Right atrium auricular region (tissue), 2 donors: ENCODE results near the gene VIPR2. TPM values are rescaled to one million over a fixed set of nuclear protein-coding genes. Genes with fewer than 3 reads are reported as not detected.

Experiments used
- DNase-seq: peaks from one replicate; pipeline ENCODE4 v3.0.0-alpha.2; 2019; ENCODE audit warnings: low spot score
- H3K27ac ChIP-seq, 2 donors: fragments of 200-600 bp; sonication (generic); 1 replicate in 1 of 2; 2 replicates in 1 of 2; pipeline ENCODE4 v1.5.1; 2016 to 2019
- H3K27me3 ChIP-seq, 2 donors: fragments of 200-600 bp; sonication (generic); one replicate each; pipeline versions ENCODE4 v1.5.1 to v1.6.0; 2017 to 2019
- H3K36me3 ChIP-seq: fragments of 200-600 bp; sonication (generic); one replicate; pipeline ENCODE4 v1.5.1; 2016
- H3K4me1 ChIP-seq, 2 donors: fragments of 200-600 bp; sonication (generic); one replicate each; pipeline versions ENCODE4 v1.5.1 to v1.6.0; 2017 to 2019
- H3K4me3 ChIP-seq, 2 donors: fragments of 200-600 bp; sonication (generic); 1 replicate in 1 of 2; 2 replicates in 1 of 2; pipeline ENCODE4 v1.5.1; 2017 to 2019; ENCODE audit warnings: mild to moderate bottlenecking in 1 of 2, moderate library complexity in 1 of 2
- H3K9me3 ChIP-seq, 2 donors: fragments of 200-600 bp; sonication (generic); one replicate each; pipeline ENCODE4 v1.5.1; 2019
- total RNA-seq, 2 donors: library from RNA; depleted of rRNA; stranded (reverse); fragments of >200 nt; gene quantifications; one replicate each; pipeline ENCODE4 v1.1.0, GENCODE V29; 2016
- TF ChIP-seq, protein P1 (sequence below), 2 donors: fragments of 200-600 bp; sonication (generic); IDR thresholded peaks; one replicate each; pipeline ENCODE4 v1.5.1; 2019; ENCODE audit warnings: antibody characterized with exemption in 2 of 2

The VIPR2 gene, protein sequence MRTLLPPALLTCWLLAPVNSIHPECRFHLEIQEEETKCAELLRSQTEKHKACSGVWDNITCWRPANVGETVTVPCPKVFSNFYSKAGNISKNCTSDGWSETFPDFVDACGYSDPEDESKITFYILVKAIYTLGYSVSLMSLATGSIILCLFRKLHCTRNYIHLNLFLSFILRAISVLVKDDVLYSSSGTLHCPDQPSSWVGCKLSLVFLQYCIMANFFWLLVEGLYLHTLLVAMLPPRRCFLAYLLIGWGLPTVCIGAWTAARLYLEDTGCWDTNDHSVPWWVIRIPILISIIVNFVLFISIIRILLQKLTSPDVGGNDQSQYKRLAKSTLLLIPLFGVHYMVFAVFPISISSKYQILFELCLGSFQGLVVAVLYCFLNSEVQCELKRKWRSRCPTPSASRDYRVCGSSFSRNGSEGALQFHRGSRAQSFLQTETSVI
- total RNA-seq, result 10 to 100 TPM in 1 of 2 donors, 1 to 10 TPM in 1; 3.8 to 13.4 TPM

- H3K27ac ChIP-seq, result peak within 1 kb of the TSS in 1 of 2 donors; percentile 51
- H3K4me3 ChIP-seq, result peak within 1 kb of the TSS; percentile 64 to 78
- H3K36me3 ChIP-seq, result no peaks in the 10 kb centered on the region
- H3K27me3 ChIP-seq, result no peaks in the 10 kb centered on the region
- no peaks in the 10 kb centered on the region for H3K9me3 ChIP-seq
- DNase-seq, result no peak
- TF ChIP-seq, protein P1, sequence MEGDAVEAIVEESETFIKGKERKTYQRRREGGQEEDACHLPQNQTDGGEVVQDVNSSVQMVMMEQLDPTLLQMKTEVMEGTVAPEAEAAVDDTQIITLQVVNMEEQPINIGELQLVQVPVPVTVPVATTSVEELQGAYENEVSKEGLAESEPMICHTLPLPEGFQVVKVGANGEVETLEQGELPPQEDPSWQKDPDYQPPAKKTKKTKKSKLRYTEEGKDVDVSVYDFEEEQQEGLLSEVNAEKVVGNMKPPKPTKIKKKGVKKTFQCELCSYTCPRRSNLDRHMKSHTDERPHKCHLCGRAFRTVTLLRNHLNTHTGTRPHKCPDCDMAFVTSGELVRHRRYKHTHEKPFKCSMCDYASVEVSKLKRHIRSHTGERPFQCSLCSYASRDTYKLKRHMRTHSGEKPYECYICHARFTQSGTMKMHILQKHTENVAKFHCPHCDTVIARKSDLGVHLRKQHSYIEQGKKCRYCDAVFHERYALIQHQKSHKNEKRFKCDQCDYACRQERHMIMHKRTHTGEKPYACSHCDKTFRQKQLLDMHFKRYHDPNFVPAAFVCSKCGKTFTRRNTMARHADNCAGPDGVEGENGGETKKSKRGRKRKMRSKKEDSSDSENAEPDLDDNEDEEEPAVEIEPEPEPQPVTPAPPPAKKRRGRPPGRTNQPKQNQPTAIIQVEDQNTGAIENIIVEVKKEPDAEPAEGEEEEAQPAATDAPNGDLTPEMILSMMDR (IDR thresholded peaks at IDR 0.05), result no peak
- H3K4me1 ChIP-seq, result peaks cover 0 to 33% of the 10 kb centered on the region in 2 donors
Measured at GRCh38 chr7:159144758-159145489, at the start of gene VIPR2. TSS of gene VIPR2 (minus strand) at chr7:159144867. CDS start at chr7:159144771, 96 bp downstream.

DNA sequence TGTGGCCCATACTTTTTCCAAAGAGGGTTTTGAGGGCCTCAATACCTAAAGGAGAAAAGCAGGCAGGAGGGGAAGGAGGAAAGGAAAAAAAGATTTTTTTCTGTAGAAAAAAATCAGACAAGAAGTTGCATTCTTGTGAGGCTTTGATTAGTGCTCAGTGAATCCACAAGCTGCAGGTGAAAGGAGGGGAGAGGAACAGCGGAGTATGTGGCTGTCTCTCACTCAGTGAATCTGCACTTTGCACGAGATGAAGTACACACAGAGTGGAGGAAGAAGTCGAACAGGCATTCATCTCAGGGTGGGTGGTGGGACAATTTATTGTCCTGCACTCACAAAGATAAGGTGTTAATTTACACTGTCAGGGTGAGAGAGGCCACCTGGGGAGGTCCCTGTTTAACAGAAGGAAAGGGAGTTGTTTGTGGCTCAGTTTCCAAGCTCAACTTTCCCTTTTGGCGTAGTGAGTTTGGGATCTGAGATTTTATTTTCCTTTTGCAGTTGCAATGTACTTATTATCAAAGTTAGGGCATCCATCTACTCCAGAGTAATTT is 49.0 kb upstream of the VIPR2 start:
- TF ChIP-seq, protein P1 (IDR thresholded peaks at IDR 0.05), result no peak
- H3K4me1 ChIP-seq, result peaks cover 0 to 5% of the 10 kb centered on the region in 2 donors
- no peak overlapping the region for H3K4me3 ChIP-seq
- H3K27me3 ChIP-seq, result no peaks in the 10 kb centered on the region
- no peak for DNase-seq
- H3K27ac ChIP-seq, result no peak overlapping the region
- no peaks in the 10 kb centered on the region for H3K9me3 ChIP-seq
- no peaks in the 10 kb centered on the region for H3K36me3 ChIP-seq

- H3K9me3 ChIP-seq, result peaks cover 0 to 7% of the 10 kb centered on the region in 2 donors
- H3K4me1 ChIP-seq, result peaks cover 0 to 5% of the 10 kb centered on the region in 2 donors
- DNase-seq, result no peak
- H3K27ac ChIP-seq, result no peak overlapping the region
- H3K4me3 ChIP-seq, result no peak overlapping the region
- TF ChIP-seq, protein P1 (IDR thresholded peaks at IDR 0.05), result no peak
- no peaks in the 10 kb centered on the region for H3K27me3 ChIP-seq
- no peaks in the 10 kb centered on the region for H3K36me3 ChIP-seq
Measured at GRCh38 chr7:159192725-159193453, 48.2 kb upstream of the VIPR2 start.

DNA sequence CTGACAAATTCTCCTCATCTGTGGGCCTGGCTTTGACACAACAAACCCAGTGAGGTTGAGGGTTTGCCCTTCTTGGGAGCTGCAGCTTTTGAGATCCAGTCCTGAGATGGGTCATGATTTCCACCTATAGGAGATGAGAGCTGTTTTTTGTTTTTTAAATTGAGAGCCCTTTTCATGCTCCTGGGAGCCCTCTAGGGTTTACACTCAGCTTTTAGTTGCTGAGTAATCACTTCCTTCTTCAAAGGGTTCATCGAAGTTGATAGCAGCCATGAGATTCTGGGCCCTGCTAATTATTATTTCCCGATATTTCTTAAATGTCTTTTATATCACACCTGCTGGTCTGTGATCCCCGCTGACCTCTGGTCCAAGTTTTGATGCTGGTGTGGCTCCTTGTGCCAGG is 47.3 kb upstream of the VIPR2 start:
- no peak for DNase-seq
- Histone ChIP-seq H3K27ac (no peak overlapping the region), H3K4me1 (peaks cover 0 to 4% of the 10 kb centered on the region in 2 donors), H3K4me3 (no peak overlapping the region), H3K27me3 (no peaks in the 10 kb centered on the region), H3K36me3 (no peaks in the 10 kb centered on the region), H3K9me3 (peaks cover 0 to 16% of the 10 kb centered on the region in 2 donors)
- TF ChIP-seq, protein P1 (IDR thresholded peaks at IDR 0.05), result no peak

DNA sequence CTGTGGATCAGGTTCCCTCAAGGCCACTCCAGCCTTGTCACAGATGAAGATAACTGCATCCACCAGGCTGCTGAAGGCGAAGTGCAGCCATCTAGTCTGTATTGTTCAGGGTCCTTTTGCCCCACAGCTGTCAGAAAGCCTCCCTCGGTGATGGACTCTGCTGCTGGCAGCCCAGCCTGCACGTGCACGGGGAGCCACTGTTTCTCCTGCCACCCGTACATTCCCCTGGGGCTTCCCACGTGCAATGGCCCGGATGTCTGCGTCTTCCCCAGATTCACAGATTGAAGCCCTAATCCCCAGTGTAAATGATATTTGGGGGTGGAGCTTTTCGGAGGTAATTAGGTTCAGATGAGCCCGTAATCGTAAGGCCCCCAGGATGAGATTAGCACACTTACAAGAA is 46.6 kb upstream of the VIPR2 start:
- TF ChIP-seq, protein P1 (IDR thresholded peaks at IDR 0.05), result no peak
- DNase-seq, result no peak
- Histone ChIP-seq H3K27me3 (no peaks in the 10 kb centered on the region), H3K36me3 (no peaks in the 10 kb centered on the region), H3K9me3 (peaks cover 0 to 21% of the 10 kb centered on the region in 2 donors), H3K27ac (no peak overlapping the region), H3K4me1 (no peaks in the 10 kb centered on the region), H3K4me3 (no peak overlapping the region)
